Endothelial cell (in vitro differentiated cells): ENCODE measurements around the gene SBF1. TPM values are rescaled to one million over a fixed set of nuclear protein-coding genes. Genes with fewer than 3 reads are reported as not detected.

Experiments used
- DNase-seq: peaks from one replicate; pipeline ENCODE4 v3.0.0; 2021; ENCODE audit warnings: low spot score
- H3K27ac Mint-ChIP-seq: one replicate; pipeline ENCODE4 v1.8.0; 2021; ENCODE audit warnings: mixed read lengths, inconsistent platforms; ENCODE audit not compliant: unreplicated experiment
- H3K27me3 Mint-ChIP-seq: one replicate; pipeline ENCODE4 v1.8.0; 2021; ENCODE audit warnings: mild to moderate bottlenecking, moderate library complexity, mixed read lengths, inconsistent platforms; ENCODE audit not compliant: unreplicated experiment
- H3K36me3 Mint-ChIP-seq: one replicate; pipeline ENCODE4 v1.8.0; 2021; ENCODE audit warnings: mild to moderate bottlenecking, low read depth, mixed read lengths, inconsistent platforms; ENCODE audit not compliant: unreplicated experiment
- H3K4me1 Mint-ChIP-seq: one replicate; pipeline ENCODE4 v1.8.0; 2021; ENCODE audit warnings: mild to moderate bottlenecking, mixed read lengths, inconsistent platforms; ENCODE audit not compliant: unreplicated experiment
- H3K4me3 Mint-ChIP-seq: one replicate; pipeline ENCODE4 v1.8.0; 2021; ENCODE audit warnings: mild to moderate bottlenecking, mixed read lengths, inconsistent platforms; ENCODE audit not compliant: unreplicated experiment
- H3K9me3 Mint-ChIP-seq: one replicate; pipeline ENCODE4 v1.8.0; 2021; ENCODE audit warnings: mixed read lengths, inconsistent platforms; ENCODE audit not compliant: unreplicated experiment
- CTCF ChIP-seq: fragments of 200-600 bp; sonication (generic); IDR thresholded peaks from one replicate; pipeline ENCODE4 v1.5.0; 2021; ENCODE audit warnings: antibody characterized with exemption; ENCODE audit not compliant: unreplicated experiment
- total RNA-seq: library from RNA; stranded (reverse); fragmentation: NEBNext Ultra II Directional; extraction: Animal tissue kit (Norgen Biotek cat#: 25700); gene quantifications from one replicate; pipeline ENCODE4 v1.2.1, GENCODE V29; 2021; ENCODE audit not compliant: unreplicated experiment

The SBF1 gene
- total RNA-seq, 1 donor from 2014 or later = 76.7 TPM

DNA sequence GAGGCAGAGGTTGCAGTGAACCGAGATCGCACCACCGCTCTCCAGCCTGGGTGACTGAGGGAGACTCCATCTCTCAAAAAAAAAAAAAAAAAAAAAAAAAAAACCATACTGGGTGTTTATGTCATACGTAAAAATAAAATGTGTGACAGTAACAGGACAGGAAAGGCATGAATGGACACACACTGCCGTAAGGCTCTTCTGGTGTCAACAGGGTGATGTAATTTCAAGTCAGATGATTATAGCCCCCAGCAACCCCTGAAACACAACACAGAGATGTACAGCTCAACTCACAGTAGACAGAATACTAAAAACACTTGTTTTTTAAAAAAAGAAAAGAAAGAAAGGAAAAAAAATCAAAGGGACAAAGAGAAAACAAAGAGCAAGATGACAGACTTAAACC is 22.2 kb downstream of the SBF1 start:
- Mint-ChIP-seq H3K36me3 (peaks cover 41% of the 10 kb centered on the region), H3K4me3 (peak overlapping the region; percentile 53), H3K9me3 (no peaks in the 10 kb centered on the region), H3K27ac (no peak overlapping the region), H3K4me1 (peaks cover 16% of the 10 kb centered on the region), H3K27me3 (peaks cover 12% of the 10 kb centered on the region)
- TF ChIP-seq CTCF = no peak
- no peak for DNase-seq

DNA sequence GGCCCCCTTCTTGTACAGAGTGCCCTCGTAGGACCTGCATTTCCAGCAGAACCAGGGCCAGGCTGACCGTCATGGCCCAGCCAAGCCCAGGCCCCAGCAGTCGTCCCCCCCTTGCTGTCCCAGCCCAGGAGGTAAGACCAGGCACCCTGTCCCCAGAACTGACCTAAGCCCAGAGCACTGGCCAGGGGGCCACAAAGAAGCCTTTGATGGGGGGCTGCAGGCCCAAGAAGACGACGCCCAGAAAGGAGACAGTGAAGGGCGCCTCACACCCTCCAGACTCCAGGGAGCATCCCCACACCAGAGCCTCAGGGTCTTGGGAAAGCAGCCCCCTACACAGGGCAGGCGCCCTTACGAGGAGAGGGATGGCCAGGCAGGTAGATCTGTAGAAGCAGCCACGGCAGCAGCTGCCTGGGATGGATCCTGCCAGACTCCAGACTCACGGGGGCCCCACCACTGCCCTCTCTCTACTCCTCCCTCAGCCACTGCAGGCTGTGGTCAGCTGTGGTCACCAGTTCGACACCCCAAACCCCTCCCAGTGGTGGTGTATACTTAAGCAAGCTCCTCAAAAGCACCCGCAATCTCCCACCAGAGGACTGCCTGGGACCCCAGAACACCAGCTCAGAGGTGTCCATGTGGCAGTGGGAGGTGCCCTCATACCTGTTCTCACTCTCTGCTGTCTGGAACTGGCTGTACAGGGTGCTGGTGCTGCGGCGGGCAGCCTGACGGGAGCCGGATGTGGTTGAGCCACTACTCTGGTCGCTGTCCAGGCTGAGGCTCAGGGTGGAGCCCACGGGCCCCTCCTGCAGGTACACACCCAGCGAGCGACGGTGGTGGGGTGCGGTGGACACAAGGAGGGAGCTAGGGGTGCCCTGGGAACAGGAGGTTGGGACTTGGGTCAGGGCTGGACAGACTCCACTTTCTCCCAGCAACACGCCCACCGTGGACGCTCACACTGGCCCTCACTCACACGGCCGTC is 27.0 kb downstream of the SBF1 start:
- Mint-ChIP-seq H3K27me3 (peaks cover 16% of the 10 kb centered on the region), H3K9me3 (no peaks in the 10 kb centered on the region), H3K4me1 (peaks cover 13% of the 10 kb centered on the region), H3K27ac (peak overlapping the region; percentile 92), H3K36me3 (peaks cover 29% of the 10 kb centered on the region), H3K4me3 (peak overlapping the region; percentile 52)
- no peak for TF ChIP-seq CTCF
- no peak for DNase-seq

- H3K9me3 Mint-ChIP-seq = no peaks in the 10 kb centered on the region
- H3K4me1 Mint-ChIP-seq = peaks cover 13% of the 10 kb centered on the region
- DNase-seq = no peak
- H3K36me3 Mint-ChIP-seq = peaks cover 26% of the 10 kb centered on the region
- TF ChIP-seq CTCF = no peak
- peaks cover 17% of the 10 kb centered on the region for H3K27me3 Mint-ChIP-seq
- H3K4me3 Mint-ChIP-seq = no peak overlapping the region
- no peak overlapping the region for H3K27ac Mint-ChIP-seq
These were observed 27.9 kb downstream of the SBF1 start for GRCh38 chr22:50446708-50447575.

- DNase-seq = no peak
- TF ChIP-seq CTCF = no peak
- Mint-ChIP-seq H3K9me3 (no peaks in the 10 kb centered on the region), H3K4me3 (no peak overlapping the region), H3K36me3 (peaks cover 21% of the 10 kb centered on the region), H3K4me1 (peaks cover 13% of the 10 kb centered on the region), H3K27me3 (peaks cover 21% of the 10 kb centered on the region), H3K27ac (no peak overlapping the region)
These were observed 28.7 kb downstream of the SBF1 start for GRCh38 chr22:50445880-50446707.
